Measurements from ENCODE around the gene UBE2O. TPM values are rescaled to one million over a fixed set of nuclear protein-coding genes. Genes with fewer than 3 reads are reported as not detected.

UBE2O gene
- total and polyA plus RNA-seq, 7 experiments from 2014 or later, result 8.7 to 50.8 (median 39.2) TPM

DNA sequence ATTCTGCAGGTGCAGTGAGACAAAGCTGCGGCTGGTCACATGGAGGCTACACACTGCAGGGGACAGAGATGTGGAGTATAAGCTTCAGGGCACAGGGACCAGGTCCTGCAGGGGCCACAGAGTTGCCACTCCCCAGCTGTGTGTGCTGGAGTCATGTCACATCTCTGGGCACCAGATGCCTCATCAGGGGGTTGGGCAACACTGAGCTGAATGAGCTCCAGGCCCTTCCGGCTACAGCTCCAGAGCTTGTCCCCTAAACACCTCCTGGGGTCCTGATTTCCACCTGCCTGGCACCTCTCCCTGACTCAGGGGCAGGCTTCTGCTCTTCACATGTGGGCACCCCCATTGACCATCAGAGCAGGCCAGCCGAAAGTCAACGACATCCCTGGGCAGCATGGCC lies 36.1 kb downstream of the UBE2O start:
- DNase-seq (no peak), ATAC-seq (no peak)
- Histone ChIP-seq H3K27ac (ENCODE audit: low read depth, low read length) (no peak overlapping the region), H3K9me3 (ENCODE audit: control insufficient read depth in 2 of 3, low read length in 3 of 3) (no peaks in the 10 kb centered on the region), H3K27me3 (ENCODE audit: control insufficient read depth in 2 of 2, insufficient read depth in 2 of 2, low read length in 2 of 2) (no peaks in the 10 kb centered on the region), H3K4me1 (ENCODE audit: control insufficient read depth in 2 of 2, insufficient read depth in 2 of 2, low read length in 2 of 2) (no peaks in the 10 kb centered on the region), H3K4me3 (ENCODE audit: low read length) (no peak overlapping the region), H3K36me3 (ENCODE audit: control insufficient read depth in 2 of 3, insufficient read depth in 3 of 3, low read length in 3 of 3) (peaks cover 0 to 6% (median 3%) of the 10 kb centered on the region in 3 experiments)
- ChIA-PET POLR2A (interaction anchor here (1.8 kb wide), 1 partner anchor 11 kb away, joined by 6 read pairs; no protein-coding TSS in a partner anchor), CTCF (interaction anchor here (1.0 to 1.2 kb wide), 3 partner anchors 9 to 86 kb away, joined by 3 to 6 read pairs (median 4); no protein-coding TSS in a partner anchor)
- intact Hi-C loops (cut with micrococcal nuclease), result no loop called here
- peak overlapping the region in 4 of 9 donors; percentile 9 to 82 (median 32) for H3K27ac Mint-ChIP-seq
- no peaks in the 10 kb centered on the region for H3K9me3 Mint-ChIP-seq
- H3K4me1 Mint-ChIP-seq, result peaks cover 8 to 31% (median 20%) of the 10 kb centered on the region in 7 donors
- peaks cover 0 to 11% (median 0%) of the 10 kb centered on the region in 5 donors for H3K36me3 Mint-ChIP-seq
- H3K4me3 Mint-ChIP-seq, result no peak overlapping the region
- H3K27me3 Mint-ChIP-seq, result no peaks in the 10 kb centered on the region

DNA sequence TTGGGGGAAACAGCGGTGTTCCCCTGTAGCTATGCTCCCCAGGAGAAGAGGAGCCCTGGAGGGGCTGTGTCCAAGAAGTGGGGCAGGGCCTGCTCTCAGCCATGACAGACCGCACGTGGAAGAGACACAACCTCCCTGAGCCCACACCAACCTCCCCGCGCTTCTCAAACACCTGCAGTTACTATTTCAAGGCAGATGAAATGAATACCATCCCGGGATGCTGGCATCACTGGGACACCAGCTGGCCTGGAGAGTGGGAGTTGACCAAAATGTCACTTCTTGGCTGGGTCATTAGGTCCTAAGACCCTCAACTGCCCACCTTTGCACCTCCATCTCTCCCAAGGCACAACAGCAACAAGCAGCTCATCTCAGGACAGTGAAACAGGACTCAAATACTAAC lies 36.5 kb downstream of the UBE2O start:
- CTCF ChIA-PET, result interaction anchor here (1.0 to 1.2 kb wide), 3 partner anchors 8 to 86 kb away, joined by 3 to 6 read pairs (median 4); no protein-coding TSS in a partner anchor
- Histone ChIP-seq H3K36me3 (ENCODE audit: control insufficient read depth in 2 of 3, insufficient read depth in 3 of 3, low read length in 3 of 3) (peaks cover 0 to 6% (median 3%) of the 10 kb centered on the region in 3 experiments), H3K4me1 (ENCODE audit: control insufficient read depth in 2 of 2, insufficient read depth in 2 of 2, low read length in 2 of 2) (no peaks in the 10 kb centered on the region), H3K4me3 (ENCODE audit: low read length) (no peak overlapping the region), H3K9me3 (ENCODE audit: control insufficient read depth in 2 of 3, low read length in 3 of 3) (no peaks in the 10 kb centered on the region), H3K27ac (ENCODE audit: low read depth, low read length) (no peak overlapping the region), H3K27me3 (ENCODE audit: control insufficient read depth in 2 of 2, insufficient read depth in 2 of 2, low read length in 2 of 2) (no peaks in the 10 kb centered on the region)
- ATAC-seq (no peak), DNase-seq (no peak)
- H3K4me1 Mint-ChIP-seq, result peaks cover 8 to 29% (median 20%) of the 10 kb centered on the region in 7 donors
- H3K36me3 Mint-ChIP-seq, result peaks cover 0 to 7% (median 0%) of the 10 kb centered on the region in 5 donors
- POLR2A ChIA-PET, result interaction anchor here (1.8 kb wide), 1 partner anchor 11 kb away, joined by 6 read pairs; no protein-coding TSS in a partner anchor
- intact Hi-C loops (cut with micrococcal nuclease), result no loop called here
- no peaks in the 10 kb centered on the region for H3K9me3 Mint-ChIP-seq
- H3K27me3 Mint-ChIP-seq, result no peaks in the 10 kb centered on the region
- peak overlapping the region in 2 of 9 donors; percentile 14 to 64 for H3K27ac Mint-ChIP-seq
- H3K4me3 Mint-ChIP-seq, result no peak overlapping the region

- peak overlapping the region in 1 of 9 donors; percentile 41 for H3K27ac Mint-ChIP-seq
- POLR2A ChIA-PET, result interaction anchor here (1.8 kb wide), 1 partner anchor 12 kb away, joined by 6 read pairs; no protein-coding TSS in a partner anchor
Observed at GRCh38 chr17:76415786-76416185, 37.2 kb downstream of the UBE2O start.

DNA sequence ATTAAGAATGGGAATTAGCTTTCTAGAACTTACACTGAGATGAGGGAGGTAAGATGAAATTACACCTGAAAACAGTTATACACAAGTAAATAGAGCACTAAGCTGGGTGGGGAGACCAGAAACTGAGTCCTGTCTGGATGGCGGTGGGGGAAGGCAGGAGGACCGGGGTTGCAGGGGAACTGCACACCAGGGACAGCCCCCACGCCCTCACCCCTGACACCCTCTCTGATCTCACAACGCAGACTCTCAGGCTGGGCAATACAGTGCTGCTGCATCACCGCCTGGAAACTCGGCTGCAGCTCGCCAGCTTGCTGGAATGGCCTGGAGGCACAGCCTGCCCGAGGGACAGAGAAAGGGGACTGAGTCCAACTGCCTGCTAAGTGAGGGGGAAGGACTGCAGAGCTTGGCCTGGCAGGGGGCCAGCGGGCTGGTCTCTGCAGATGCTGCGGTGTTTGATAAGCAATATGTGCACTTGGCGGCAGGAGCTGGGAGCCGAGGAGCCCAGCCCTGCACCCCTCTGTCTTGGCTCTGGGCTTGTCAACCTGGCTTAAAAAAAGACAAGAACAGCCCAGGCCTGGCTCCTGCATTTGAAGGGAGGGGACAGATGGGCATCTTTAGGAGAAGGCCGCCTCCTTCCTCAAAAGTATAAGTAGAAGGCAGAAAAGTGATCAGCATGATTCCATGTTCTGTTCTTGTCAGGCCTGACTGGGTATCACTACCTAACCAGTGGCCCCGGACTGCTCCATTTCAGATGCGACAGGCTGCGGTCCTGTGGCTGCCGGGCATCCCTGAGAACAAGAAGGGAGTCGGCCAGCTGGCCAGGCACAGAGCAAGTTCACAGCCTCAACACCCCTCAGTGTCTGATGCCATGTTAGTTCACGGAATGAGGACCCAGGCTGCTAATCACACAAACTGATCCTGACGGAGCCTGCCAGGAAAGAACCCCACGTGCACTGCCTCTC lies 38.3 kb downstream of the UBE2O start:
- Histone ChIP-seq H3K4me3 (ENCODE audit: low read length) (no peak overlapping the region), H3K9me3 (ENCODE audit: control insufficient read depth in 2 of 3, low read length in 3 of 3) (no peaks in the 10 kb centered on the region), H3K4me1 (ENCODE audit: control insufficient read depth in 2 of 2, insufficient read depth in 2 of 2, low read length in 2 of 2) (no peaks in the 10 kb centered on the region), H3K36me3 (ENCODE audit: control insufficient read depth in 2 of 3, insufficient read depth in 3 of 3, low read length in 3 of 3) (peaks cover 0 to 13% (median 3%) of the 10 kb centered on the region in 3 experiments), H3K27me3 (ENCODE audit: control insufficient read depth in 2 of 2, insufficient read depth in 2 of 2, low read length in 2 of 2) (no peaks in the 10 kb centered on the region), H3K27ac (ENCODE audit: low read depth, low read length) (no peak overlapping the region)
- Mint-ChIP-seq H3K4me1 (peaks cover 8 to 22% (median 12%) of the 10 kb centered on the region in 7 donors), H3K9me3 (no peaks in the 10 kb centered on the region), H3K36me3 (peaks cover 0 to 11% (median 0%) of the 10 kb centered on the region in 5 donors), H3K27me3 (no peaks in the 10 kb centered on the region), H3K4me3 (no peak overlapping the region), H3K27ac (peak overlapping the region in 3 of 9 donors; percentile 28 to 51 (median 38))
- CTCF ChIA-PET, result interaction anchor here (1.0 kb wide), 1 partner anchor 27 kb away, joined by 3 read pairs; no protein-coding TSS in a partner anchor
- POLR2A ChIA-PET, result no interaction called here
- no peak for ATAC-seq
- intact Hi-C loops (cut with micrococcal nuclease), result no loop called here
- DNase-seq, result no peak

More at GRCh38 chr17:76415786-76416185, 37.2 kb downstream of the UBE2O start:
- H3K4me3 Mint-ChIP-seq, result no peak overlapping the region
- Histone ChIP-seq H3K9me3 (ENCODE audit: control insufficient read depth in 2 of 3, low read length in 3 of 3) (no peaks in the 10 kb centered on the region), H3K27me3 (ENCODE audit: control insufficient read depth in 2 of 2, insufficient read depth in 2 of 2, low read length in 2 of 2) (no peaks in the 10 kb centered on the region), H3K36me3 (ENCODE audit: control insufficient read depth in 2 of 3, insufficient read depth in 3 of 3, low read length in 3 of 3) (peaks cover 0 to 6% (median 3%) of the 10 kb centered on the region in 3 experiments), H3K4me1 (ENCODE audit: control insufficient read depth in 2 of 2, insufficient read depth in 2 of 2, low read length in 2 of 2) (no peaks in the 10 kb centered on the region), H3K4me3 (ENCODE audit: low read length) (no peak overlapping the region), H3K27ac (ENCODE audit: low read depth, low read length) (no peak overlapping the region)
- peaks cover 8 to 28% (median 19%) of the 10 kb centered on the region in 7 donors for H3K4me1 Mint-ChIP-seq
- intact Hi-C loops (cut with micrococcal nuclease), result no loop called here
- DNase-seq, result no peak
- H3K27me3 Mint-ChIP-seq, result no peaks in the 10 kb centered on the region
- CTCF ChIA-PET, result interaction anchor here (1.2 kb wide), 1 partner anchor 18 kb away, joined by 4 read pairs; no protein-coding TSS in a partner anchor
- H3K36me3 Mint-ChIP-seq, result peaks cover 0 to 7% (median 0%) of the 10 kb centered on the region in 5 donors
- no peak for ATAC-seq
- H3K9me3 Mint-ChIP-seq, result no peaks in the 10 kb centered on the region

- Mint-ChIP-seq H3K4me1 (peaks cover 6 to 14% (median 11%) of the 10 kb centered on the region in 7 donors), H3K27ac (peak overlapping the region in 1 of 9 donors; percentile 66), H3K9me3 (no peaks in the 10 kb centered on the region), H3K27me3 (no peaks in the 10 kb centered on the region), H3K36me3 (peaks cover 0 to 4% (median 0%) of the 10 kb centered on the region in 5 donors), H3K4me3 (no peak overlapping the region)
- POLR2A ChIA-PET, result no interaction called here
- Histone ChIP-seq H3K27me3 (ENCODE audit: control insufficient read depth in 2 of 2, insufficient read depth in 2 of 2, low read length in 2 of 2) (no peaks in the 10 kb centered on the region), H3K9me3 (ENCODE audit: control insufficient read depth in 2 of 3, low read length in 3 of 3) (no peaks in the 10 kb centered on the region), H3K4me1 (ENCODE audit: control insufficient read depth in 2 of 2, insufficient read depth in 2 of 2, low read length in 2 of 2) (no peaks in the 10 kb centered on the region), H3K36me3 (ENCODE audit: control insufficient read depth in 2 of 3, insufficient read depth in 3 of 3, low read length in 3 of 3) (peaks cover 0 to 7% (median 3%) of the 10 kb centered on the region in 3 experiments), H3K4me3 (ENCODE audit: low read length) (no peak overlapping the region), H3K27ac (ENCODE audit: low read depth, low read length) (no peak overlapping the region)
- intact Hi-C loops (cut with micrococcal nuclease), result no loop called here
- no peak for DNase-seq
- CTCF ChIA-PET, result interaction anchor here (0.6 to 1.8 kb wide), 6 partner anchors 13 to 1551 kb away, joined by 3 to 10 read pairs (median 3); no protein-coding TSS in a partner anchor
- no peak for ATAC-seq
Observed at GRCh38 chr17:76411247-76411646, 41.7 kb downstream of the UBE2O start.

DNA sequence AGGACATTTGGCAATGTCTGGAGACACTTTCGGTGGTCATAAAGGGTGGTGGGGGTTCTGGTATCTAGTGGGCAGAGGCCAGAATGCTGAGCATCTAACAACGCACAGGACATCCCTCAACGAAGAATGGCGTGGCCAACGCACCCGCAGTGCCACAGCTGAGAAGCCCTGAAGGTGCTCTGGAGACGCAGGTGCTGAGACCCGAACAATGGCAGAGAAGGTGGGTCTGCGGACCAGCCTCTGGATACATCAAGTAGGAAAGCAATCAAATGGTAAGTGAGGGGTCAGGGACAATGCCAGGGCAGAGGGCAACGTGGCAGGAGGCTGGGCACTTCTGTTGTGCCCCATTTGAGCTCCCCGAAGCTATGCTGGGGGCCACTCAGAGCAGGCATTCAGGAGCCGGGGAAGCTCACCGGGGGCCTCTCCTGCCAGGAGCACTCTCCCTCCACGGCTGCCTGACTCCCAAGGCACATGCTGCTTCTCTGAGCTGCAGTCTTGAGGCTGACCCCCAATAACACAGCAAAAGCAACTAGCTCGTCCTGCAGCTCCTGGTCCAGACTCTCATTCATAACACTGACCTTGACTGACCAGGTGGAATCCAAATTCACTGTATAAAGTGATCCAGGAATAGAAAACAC lies 42.5 kb downstream of the UBE2O start:
- Histone ChIP-seq H3K36me3 (ENCODE audit: control insufficient read depth in 2 of 3, insufficient read depth in 3 of 3, low read length in 3 of 3) (peaks cover 0 to 9% (median 3%) of the 10 kb centered on the region in 3 experiments), H3K27ac (ENCODE audit: low read depth, low read length) (no peak overlapping the region), H3K4me1 (ENCODE audit: control insufficient read depth in 2 of 2, insufficient read depth in 2 of 2, low read length in 2 of 2) (no peaks in the 10 kb centered on the region), H3K9me3 (ENCODE audit: control insufficient read depth in 2 of 3, low read length in 3 of 3) (no peaks in the 10 kb centered on the region), H3K4me3 (ENCODE audit: low read length) (no peak overlapping the region), H3K27me3 (ENCODE audit: control insufficient read depth in 2 of 2, insufficient read depth in 2 of 2, low read length in 2 of 2) (no peaks in the 10 kb centered on the region)
- Mint-ChIP-seq H3K4me3 (no peak overlapping the region), H3K27me3 (no peaks in the 10 kb centered on the region), H3K36me3 (peaks cover 0 to 4% (median 0%) of the 10 kb centered on the region in 5 donors), H3K27ac (peak overlapping the region in 3 of 9 donors; percentile 36 to 53 (median 47)), H3K4me1 (peaks cover 6 to 14% (median 11%) of the 10 kb centered on the region in 7 donors), H3K9me3 (no peaks in the 10 kb centered on the region)
- ATAC-seq (no peak), DNase-seq (no peak)
- ChIA-PET CTCF (interaction anchor here (0.6 to 1.8 kb wide), 5 partner anchors 11 to 96 kb away, joined by 3 to 10 read pairs (median 3); no protein-coding TSS in a partner anchor), POLR2A (no interaction called here)
- intact Hi-C loops (cut with micrococcal nuclease), result no loop called here

Data from naive thymus-derived CD4-positive, alpha-beta T cell (primary cell).